ENCODE data around the gene LPAR4. TPM values are rescaled to one million over a fixed set of nuclear protein-coding genes. Genes with fewer than 3 reads are reported as not detected.
"Not testable (repeated sequence)": the region's sequence is repeated elsewhere in the genome, so short reads cannot be mapped to it uniquely, and the experiment has no call there.

LPAR4 gene
- total RNA-seq, 1 donor from 2014 or later, result 0.18 TPM

DNA sequence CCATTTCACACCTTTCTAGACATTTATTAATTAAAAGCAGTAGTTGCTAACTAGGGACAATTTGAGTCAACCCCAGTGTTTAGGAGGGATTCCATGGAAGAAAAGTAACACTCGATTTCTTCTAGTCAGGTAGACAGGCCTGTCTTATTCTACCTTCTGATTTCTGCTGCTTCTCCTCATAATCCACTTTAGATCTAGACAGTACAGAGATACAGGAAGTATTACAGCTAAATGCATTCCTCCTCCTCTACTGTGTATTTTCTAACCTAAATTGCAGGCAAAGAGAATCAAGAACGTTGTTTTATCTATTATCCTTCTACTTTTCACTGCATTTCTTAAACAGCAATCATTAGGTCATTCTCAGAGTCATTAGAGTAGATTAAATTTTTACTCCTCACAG is 52.6 kb downstream of the LPAR4 start:
- H3K36me3 ChIP-seq, result no peaks in the 10 kb centered on the region
- intact Hi-C loops (cut with DNase I), result no loop called here
- no peak overlapping the region for H3K4me3 ChIP-seq
- H3K27ac ChIP-seq, result no peak overlapping the region
- DNase-seq (no peak), ATAC-seq (no peak)
- H3K9me3 ChIP-seq, result no peaks in the 10 kb centered on the region
- H3K27me3 ChIP-seq (ENCODE audit: low read depth), result no peaks in the 10 kb centered on the region
- no peaks in the 10 kb centered on the region for H3K4me1 ChIP-seq
- TF ChIP-seq, protein P1, sequence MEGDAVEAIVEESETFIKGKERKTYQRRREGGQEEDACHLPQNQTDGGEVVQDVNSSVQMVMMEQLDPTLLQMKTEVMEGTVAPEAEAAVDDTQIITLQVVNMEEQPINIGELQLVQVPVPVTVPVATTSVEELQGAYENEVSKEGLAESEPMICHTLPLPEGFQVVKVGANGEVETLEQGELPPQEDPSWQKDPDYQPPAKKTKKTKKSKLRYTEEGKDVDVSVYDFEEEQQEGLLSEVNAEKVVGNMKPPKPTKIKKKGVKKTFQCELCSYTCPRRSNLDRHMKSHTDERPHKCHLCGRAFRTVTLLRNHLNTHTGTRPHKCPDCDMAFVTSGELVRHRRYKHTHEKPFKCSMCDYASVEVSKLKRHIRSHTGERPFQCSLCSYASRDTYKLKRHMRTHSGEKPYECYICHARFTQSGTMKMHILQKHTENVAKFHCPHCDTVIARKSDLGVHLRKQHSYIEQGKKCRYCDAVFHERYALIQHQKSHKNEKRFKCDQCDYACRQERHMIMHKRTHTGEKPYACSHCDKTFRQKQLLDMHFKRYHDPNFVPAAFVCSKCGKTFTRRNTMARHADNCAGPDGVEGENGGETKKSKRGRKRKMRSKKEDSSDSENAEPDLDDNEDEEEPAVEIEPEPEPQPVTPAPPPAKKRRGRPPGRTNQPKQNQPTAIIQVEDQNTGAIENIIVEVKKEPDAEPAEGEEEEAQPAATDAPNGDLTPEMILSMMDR (IDR thresholded peaks at IDR 0.05), result no peak

DNA sequence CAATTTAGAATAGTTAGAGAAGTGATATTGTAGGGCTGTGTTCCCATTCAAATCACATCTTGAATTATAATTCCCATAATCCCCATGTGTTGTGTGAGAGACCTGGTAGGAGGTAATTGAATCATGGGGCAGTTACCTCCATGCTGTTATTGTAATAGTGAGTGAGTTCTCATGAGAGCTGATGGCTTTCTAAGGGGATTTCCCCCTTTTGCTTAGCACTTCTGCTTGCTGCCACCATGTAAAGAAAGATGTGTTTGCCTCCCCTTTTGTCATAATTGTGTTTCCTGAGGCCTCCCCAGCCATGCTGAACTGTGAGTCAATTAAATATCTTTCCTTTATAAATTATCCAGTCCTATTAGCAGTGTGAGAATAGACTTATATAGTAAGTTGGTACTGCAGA is 53.2 kb downstream of the LPAR4 start:
- intact Hi-C loops (cut with DNase I), result no loop called here
- ATAC-seq, result no peak
- H3K36me3 ChIP-seq, result no peaks in the 10 kb centered on the region
- H3K9me3 ChIP-seq, result no peaks in the 10 kb centered on the region
- no peak overlapping the region for H3K27ac ChIP-seq
- no peaks in the 10 kb centered on the region for H3K27me3 ChIP-seq (ENCODE audit: low read depth)
- H3K4me1 ChIP-seq, result no peaks in the 10 kb centered on the region
- TF ChIP-seq, protein P1 (IDR thresholded peaks at IDR 0.05), result no peak
- no peak overlapping the region for H3K4me3 ChIP-seq
- no peak for DNase-seq

DNA sequence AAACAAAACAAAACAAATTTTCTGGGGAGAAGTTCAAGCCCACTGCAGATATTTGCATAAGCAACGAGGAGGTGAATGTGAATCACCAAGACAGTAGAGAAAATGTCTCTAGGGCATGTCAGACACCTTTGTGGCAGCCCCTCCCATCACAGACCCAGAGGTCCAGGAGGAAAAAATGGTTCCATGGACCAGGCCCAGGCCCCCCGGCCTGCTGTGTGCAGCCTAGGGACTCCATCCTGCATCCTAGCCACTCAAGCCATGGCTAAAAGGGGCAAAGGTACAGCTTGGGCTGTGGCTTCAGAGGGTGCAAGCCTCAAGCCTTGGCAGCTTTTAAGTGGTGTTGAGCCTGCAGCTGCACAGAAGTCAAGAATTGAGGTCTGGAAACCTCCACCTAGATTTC is 54.0 kb downstream of the LPAR4 start:
- ATAC-seq, result no peak
- DNase-seq, result no peak
- Histone ChIP-seq H3K4me3 (no peak overlapping the region), H3K4me1 (no peaks in the 10 kb centered on the region), H3K9me3 (no peaks in the 10 kb centered on the region), H3K36me3 (no peaks in the 10 kb centered on the region), H3K27ac (no peak overlapping the region), H3K27me3 (ENCODE audit: low read depth) (no peaks in the 10 kb centered on the region)
- TF ChIP-seq, protein P1 (IDR thresholded peaks at IDR 0.05), result no peak
- intact Hi-C loops (cut with DNase I), result no loop called here

DNA sequence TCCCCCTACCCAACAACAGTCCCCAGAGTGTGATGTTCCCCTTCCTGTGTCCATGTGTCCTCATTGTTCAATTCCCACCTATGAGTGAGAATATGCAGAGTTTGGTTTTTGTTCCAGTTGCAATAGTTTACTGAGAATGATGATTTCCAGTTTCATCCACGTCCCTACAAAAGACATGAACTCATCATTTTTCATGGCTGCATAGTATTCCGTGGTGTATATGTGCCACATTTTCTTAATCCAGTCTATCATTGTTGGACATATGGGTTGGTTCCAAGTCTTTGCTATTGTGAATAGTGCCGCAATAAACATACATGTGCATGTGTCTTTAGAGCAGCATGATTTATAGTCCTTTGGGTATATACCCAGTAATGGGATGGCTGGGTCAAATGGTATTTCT is 55.0 kb downstream of the LPAR4 start:
- H3K9me3 ChIP-seq; H3K4me1 ChIP-seq; intact Hi-C loops (cut with DNase I); H3K27me3 ChIP-seq (ENCODE audit: low read depth); H3K36me3 ChIP-seq; H3K27ac ChIP-seq; DNase-seq; ATAC-seq; H3K4me3 ChIP-seq: not testable (repeated sequence)

Other genes starting within 250 kb of the LPAR4 start
- gene RTL3, start 88.4 kb upstream of the LPAR4 start, total RNA-seq, result not detected
- gene P2RY10, start 197.7 kb downstream of the LPAR4 start, total RNA-seq, result 1.2 TPM